GM23338 (cell line): Measurements from ENCODE around the gene OPRM1. TPM values are rescaled to one million over a fixed set of nuclear protein-coding genes. Genes with fewer than 3 reads are reported as not detected.

Experiments used
- ATAC-seq: fragments of 200-7000 bp; cut with Tn5 transposase; 3 replicates; pipeline ENCODE4 v1.9.1; 2020
- DNase-seq: peaks from one replicate; pipeline ENCODE4 v3.0.0-alpha.2; 2015; ENCODE audit warnings: low spot score
- H2AFZ ChIP-seq: fragments of 200-600 bp; sonication (generic); 2 replicates; pipeline ENCODE4 v1.8.0; 2016; ENCODE audit warnings: antibody characterized with exemption, mild to moderate bottlenecking, moderate library complexity
- H3F3A ChIP-seq: fragments of 200-600 bp; sonication (generic); replicated peaks from 2 replicates; pipeline ENCODE4 v1.8.0; 2017; ENCODE audit warnings: antibody characterized with exemption, mixed run types, low read depth
- H3K27ac ChIP-seq: fragments of 200-600 bp; sonication (generic); 2 replicates; pipeline ENCODE4 v1.6.1; 2016; ENCODE audit warnings: low read depth
- H3K27me3 ChIP-seq: fragments of 200-600 bp; sonication (generic); 2 replicates; pipeline ENCODE4 v1.8.0; 2016; ENCODE audit warnings: mild to moderate bottlenecking, mixed run types, moderate library complexity; ENCODE audit not compliant: insufficient read depth
- H3K36me3 ChIP-seq: fragments of 200-600 bp; sonication (generic); 2 replicates; pipeline ENCODE4 v1.8.0; 2016; ENCODE audit warnings: mild to moderate bottlenecking; ENCODE audit not compliant: insufficient read depth
- H3K4me1 ChIP-seq: fragments of 200-600 bp; sonication (generic); 2 replicates; pipeline ENCODE4 v1.8.0; 2016; ENCODE audit warnings: mild to moderate bottlenecking, moderate library complexity; ENCODE audit not compliant: insufficient read depth
- H3K4me2 ChIP-seq: fragments of 200-600 bp; sonication (generic); 2 replicates; pipeline ENCODE4 v1.7.1; 2017; ENCODE audit warnings: mixed run types
- H3K4me3 ChIP-seq: fragments of 200-600 bp; sonication (generic); 2 replicates; pipeline ENCODE4 v1.6.1; 2016; ENCODE audit warnings: mixed run types
- H3K79me2 ChIP-seq: fragments of 200-600 bp; sonication (generic); replicated peaks from 2 replicates; pipeline ENCODE4 v1.8.0; 2017; ENCODE audit warnings: mild to moderate bottlenecking; ENCODE audit not compliant: insufficient read depth
- H3K9me2 ChIP-seq: fragments of 200-600 bp; sonication (generic); 2 replicates; pipeline ENCODE4 v1.8.0; 2017; ENCODE audit not compliant: insufficient read depth
- H4K20me1 ChIP-seq: fragments of 200-600 bp; sonication (generic); replicated peaks from 2 replicates; pipeline ENCODE4 v1.8.0; 2017; ENCODE audit warnings: mild to moderate bottlenecking; ENCODE audit not compliant: insufficient read depth
- H3K27ac Mint-ChIP-seq: 2 replicates; pipeline ENCODE4 v1.8.0; 2020; ENCODE audit warnings: inconsistent platforms, mild to moderate bottlenecking, moderate library complexity, mixed read lengths
- H3K27me3 Mint-ChIP-seq: 3 replicates; pipeline ENCODE4 v1.8.0; 2022; ENCODE audit warnings: low read depth, mild to moderate bottlenecking, moderate library complexity, mixed read lengths, inconsistent platforms; ENCODE audit not compliant: insufficient read depth, poor library complexity
- H3K36me3 Mint-ChIP-seq: 3 replicates; pipeline ENCODE4 v1.8.0; 2021; ENCODE audit warnings: low read depth, mild to moderate bottlenecking, inconsistent platforms, moderate library complexity, mixed read lengths
- H3K4me1 Mint-ChIP-seq: 3 replicates; pipeline ENCODE4 v1.8.0; 2020; ENCODE audit warnings: mild to moderate bottlenecking, inconsistent platforms, mixed read lengths
- H3K4me3 Mint-ChIP-seq: 3 replicates; pipeline ENCODE4 v1.8.0; 2021; ENCODE audit warnings: moderate library complexity, mild to moderate bottlenecking, inconsistent platforms, mixed read lengths
- H3K9me3 Mint-ChIP-seq: 3 replicates; pipeline ENCODE4 v1.8.0; 2020; ENCODE audit warnings: moderate library complexity, mild to moderate bottlenecking, inconsistent platforms, mixed read lengths
- CREB1 ChIP-seq: fragments of 250-450 bp; sonication (Bioruptor Pico); IDR thresholded peaks from 2 replicates; pipeline ENCODE4 v1.5.0; 2020; ENCODE audit warnings: low read depth, mild to moderate bottlenecking, moderate library complexity
- EZH2 ChIP-seq: fragments of 200-600 bp; sonication (generic); IDR thresholded peaks from one replicate; pipeline ENCODE4 v1.8.0; 2017; ENCODE audit warnings: antibody characterized with exemption, mild to moderate bottlenecking, low read depth; ENCODE audit not compliant: unreplicated experiment
- EZH2phosphoT487 ChIP-seq: fragments of 200-600 bp; sonication (generic); IDR thresholded peaks from one replicate; pipeline ENCODE4 v1.8.1; 2018; ENCODE audit warnings: antibody characterized with exemption; ENCODE audit not compliant: unreplicated experiment
- JUNB ChIP-seq: IDR thresholded peaks from one replicate; pipeline ENCODE4 v1.6.1; 2016; ENCODE audit warnings: antibody characterized with exemption; ENCODE audit not compliant: unreplicated experiment
- NANOG ChIP-seq: IDR thresholded peaks from 2 replicates; pipeline ENCODE4 v1.6.1; 2016; ENCODE audit warnings: antibody characterized with exemption, borderline replicate concordance
- POLR2AphosphoS5 ChIP-seq: IDR thresholded peaks from 2 replicates; pipeline ENCODE4 v1.6.1; 2016; ENCODE audit warnings: antibody characterized with exemption, low read depth
- REST ChIP-seq: IDR thresholded peaks from one replicate; pipeline ENCODE4 v1.6.1; 2018; ENCODE audit warnings: antibody characterized with exemption; ENCODE audit not compliant: unreplicated experiment
- STAT1 ChIP-seq: IDR thresholded peaks from one replicate; pipeline ENCODE4 v1.6.1; 2016; ENCODE audit warnings: antibody characterized with exemption; ENCODE audit not compliant: unreplicated experiment
- ZNF114 ChIP-seq: fragments of 250-450 bp; sonication (Bioruptor Pico); IDR thresholded peaks from 2 replicates; pipeline ENCODE4 v1.5.0; 2020; ENCODE audit warnings: mild to moderate bottlenecking, moderate library complexity
- ZNF331 ChIP-seq: fragments of 250-450 bp; sonication (Bioruptor Pico); IDR thresholded peaks from 2 replicates; pipeline ENCODE4 v1.5.0; 2020; ENCODE audit warnings: low read depth, mild to moderate bottlenecking, moderate library complexity
- ZNF462 ChIP-seq: fragments of 250-450 bp; sonication (Bioruptor Pico); IDR thresholded peaks from 2 replicates; pipeline ENCODE4 v1.5.0; 2020; ENCODE audit warnings: mild to moderate bottlenecking, moderate library complexity
- polyA plus RNA-seq: library from polyadenylated mRNA; unstranded; fragments of >200 nt; fragmentation: Nextera tagmentation; extraction: Ambion mirVana; gene quantifications from 2 replicates; pipeline ENCODE4 v1.2.1, GENCODE V29; 2016
- total RNA-seq: library from RNA; depleted of rRNA; stranded (reverse); fragments of >200 nt; shearing (Covaris generic); gene quantifications from 2 replicates; pipeline ENCODE4 v1.2.3, GENCODE V29; 2014
- TF ChIP-seq, protein P1 (sequence below), 2 experiments: fragments of 200-600 bp in 1 of 2; sonication (generic) in 1 of 2; conservative IDR thresholded peaks; 2 replicates each; pipeline versions ENCODE4 v1.5.1 to v1.6.1; 2016 to 2017; ENCODE audit warnings: antibody characterized with exemption in 2 of 2, low read depth in 2 of 2, mild to moderate bottlenecking in 2 of 2, moderate library complexity in 1 of 2
- TF ChIP-seq, protein P2 (sequence below): IDR thresholded peaks from 2 replicates; pipeline ENCODE4 v1.6.1; 2016; ENCODE audit warnings: antibody characterized with exemption

The OPRM1 gene
- total and polyA plus RNA-seq, 2 experiments from 2014 or later = 0.52 TPM; not detected in 1

DNA sequence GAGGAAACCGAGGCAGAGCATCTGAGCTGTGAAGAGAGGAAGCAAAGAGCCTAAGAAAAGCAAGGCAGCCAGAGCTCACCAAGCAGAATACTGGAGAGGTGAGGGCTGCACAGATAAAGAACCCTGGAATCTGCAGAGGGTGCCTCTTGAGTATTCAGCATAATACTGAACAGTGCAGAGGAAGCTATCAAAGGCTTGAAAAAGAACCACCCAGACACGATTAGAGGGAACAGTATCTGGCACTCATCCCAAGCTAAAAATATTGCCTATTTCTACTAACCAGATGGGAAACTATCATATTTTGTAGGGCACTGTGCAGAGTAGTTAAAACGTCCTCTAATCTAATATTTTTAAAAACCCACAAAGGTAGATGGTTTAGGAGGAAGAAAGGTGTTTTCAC, 41.8 kb upstream of the OPRM1 start:
- Histone ChIP-seq H3K79me2 (no peaks in the 10 kb centered on the region), H3K4me3 (no peak overlapping the region), H3K27ac (no peak overlapping the region), H3K4me2 (no peak overlapping the region), H3K9me2 (no peaks in the 10 kb centered on the region), H3F3A (no peaks in the 10 kb centered on the region), H3K4me1 (no peaks in the 10 kb centered on the region; the same call in none of the 2 replicates), H3K27me3 (no peaks in the 10 kb centered on the region), H3K36me3 (no peaks in the 10 kb centered on the region), H2AFZ (no peak overlapping the region), H4K20me1 (no peaks in the 10 kb centered on the region)
- ATAC-seq (no peak), DNase-seq (no peak)
- no peak for TF ChIP-seq ZNF331 (CRISPR knock-in tag)
- no peak for TF ChIP-seq REST
- TF ChIP-seq ZNF462 = no peak
- no peak for TF ChIP-seq JUNB
- TF ChIP-seq CREB1 (CRISPR knock-in tag) = no peak
- no peak for TF ChIP-seq EZH2
- no peak for TF ChIP-seq NANOG
- TF ChIP-seq EZH2phosphoT487 = no peak
- TF ChIP-seq, protein P1, sequence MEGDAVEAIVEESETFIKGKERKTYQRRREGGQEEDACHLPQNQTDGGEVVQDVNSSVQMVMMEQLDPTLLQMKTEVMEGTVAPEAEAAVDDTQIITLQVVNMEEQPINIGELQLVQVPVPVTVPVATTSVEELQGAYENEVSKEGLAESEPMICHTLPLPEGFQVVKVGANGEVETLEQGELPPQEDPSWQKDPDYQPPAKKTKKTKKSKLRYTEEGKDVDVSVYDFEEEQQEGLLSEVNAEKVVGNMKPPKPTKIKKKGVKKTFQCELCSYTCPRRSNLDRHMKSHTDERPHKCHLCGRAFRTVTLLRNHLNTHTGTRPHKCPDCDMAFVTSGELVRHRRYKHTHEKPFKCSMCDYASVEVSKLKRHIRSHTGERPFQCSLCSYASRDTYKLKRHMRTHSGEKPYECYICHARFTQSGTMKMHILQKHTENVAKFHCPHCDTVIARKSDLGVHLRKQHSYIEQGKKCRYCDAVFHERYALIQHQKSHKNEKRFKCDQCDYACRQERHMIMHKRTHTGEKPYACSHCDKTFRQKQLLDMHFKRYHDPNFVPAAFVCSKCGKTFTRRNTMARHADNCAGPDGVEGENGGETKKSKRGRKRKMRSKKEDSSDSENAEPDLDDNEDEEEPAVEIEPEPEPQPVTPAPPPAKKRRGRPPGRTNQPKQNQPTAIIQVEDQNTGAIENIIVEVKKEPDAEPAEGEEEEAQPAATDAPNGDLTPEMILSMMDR (conservative IDR thresholded peaks at IDR 0.05; ENCODE audit: low read depth in 2 of 2) = no peak
- TF ChIP-seq, protein P2, sequence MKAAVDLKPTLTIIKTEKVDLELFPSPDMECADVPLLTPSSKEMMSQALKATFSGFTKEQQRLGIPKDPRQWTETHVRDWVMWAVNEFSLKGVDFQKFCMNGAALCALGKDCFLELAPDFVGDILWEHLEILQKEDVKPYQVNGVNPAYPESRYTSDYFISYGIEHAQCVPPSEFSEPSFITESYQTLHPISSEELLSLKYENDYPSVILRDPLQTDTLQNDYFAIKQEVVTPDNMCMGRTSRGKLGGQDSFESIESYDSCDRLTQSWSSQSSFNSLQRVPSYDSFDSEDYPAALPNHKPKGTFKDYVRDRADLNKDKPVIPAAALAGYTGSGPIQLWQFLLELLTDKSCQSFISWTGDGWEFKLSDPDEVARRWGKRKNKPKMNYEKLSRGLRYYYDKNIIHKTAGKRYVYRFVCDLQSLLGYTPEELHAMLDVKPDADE = no peak
- TF ChIP-seq ZNF114 = no peak
- no peak for TF ChIP-seq STAT1
- TF ChIP-seq POLR2AphosphoS5 = no peak
- no peak overlapping the region for H3K27ac Mint-ChIP-seq
- no peaks in the 10 kb centered on the region for H3K36me3 Mint-ChIP-seq
- H3K9me3 Mint-ChIP-seq = no peaks in the 10 kb centered on the region; the same call in 2 of the 3 replicates
- H3K4me3 Mint-ChIP-seq = no peak overlapping the region
- H3K27me3 Mint-ChIP-seq = no peaks in the 10 kb centered on the region
- peaks cover 12% of the 10 kb centered on the region; the same call in 2 of the 3 replicates for H3K4me1 Mint-ChIP-seq
